GM23338 (cell line): ENCODE measurements around the gene TMEM43. TPM values are rescaled to one million over a fixed set of nuclear protein-coding genes. Genes with fewer than 3 reads are reported as not detected.

ENCODE experiments used
- ATAC-seq: fragments of 200-7000 bp; cut with Tn5 transposase; 3 replicates; pipeline ENCODE4 v1.9.1; 2020
- DNase-seq: peaks from one replicate; pipeline ENCODE4 v3.0.0-alpha.2; 2015; ENCODE audit warnings: low spot score
- H2AFZ ChIP-seq: fragments of 200-600 bp; sonication (generic); 2 replicates; pipeline ENCODE4 v1.8.0; 2016; ENCODE audit warnings: antibody characterized with exemption, mild to moderate bottlenecking, moderate library complexity
- H3F3A ChIP-seq: fragments of 200-600 bp; sonication (generic); replicated peaks from 2 replicates; pipeline ENCODE4 v1.8.0; 2017; ENCODE audit warnings: antibody characterized with exemption, mixed run types, low read depth
- H3K27ac ChIP-seq: fragments of 200-600 bp; sonication (generic); 2 replicates; pipeline ENCODE4 v1.6.1; 2016; ENCODE audit warnings: low read depth
- H3K27me3 ChIP-seq: fragments of 200-600 bp; sonication (generic); 2 replicates; pipeline ENCODE4 v1.8.0; 2016; ENCODE audit warnings: mild to moderate bottlenecking, mixed run types, moderate library complexity; ENCODE audit not compliant: insufficient read depth
- H3K36me3 ChIP-seq: fragments of 200-600 bp; sonication (generic); 2 replicates; pipeline ENCODE4 v1.8.0; 2016; ENCODE audit warnings: mild to moderate bottlenecking; ENCODE audit not compliant: insufficient read depth
- H3K4me1 ChIP-seq: fragments of 200-600 bp; sonication (generic); 2 replicates; pipeline ENCODE4 v1.8.0; 2016; ENCODE audit warnings: mild to moderate bottlenecking, moderate library complexity; ENCODE audit not compliant: insufficient read depth
- H3K4me2 ChIP-seq: fragments of 200-600 bp; sonication (generic); 2 replicates; pipeline ENCODE4 v1.7.1; 2017; ENCODE audit warnings: mixed run types
- H3K4me3 ChIP-seq: fragments of 200-600 bp; sonication (generic); 2 replicates; pipeline ENCODE4 v1.6.1; 2016; ENCODE audit warnings: mixed run types
- H3K79me2 ChIP-seq: fragments of 200-600 bp; sonication (generic); replicated peaks from 2 replicates; pipeline ENCODE4 v1.8.0; 2017; ENCODE audit warnings: mild to moderate bottlenecking; ENCODE audit not compliant: insufficient read depth
- H3K9me2 ChIP-seq: fragments of 200-600 bp; sonication (generic); 2 replicates; pipeline ENCODE4 v1.8.0; 2017; ENCODE audit not compliant: insufficient read depth
- H4K20me1 ChIP-seq: fragments of 200-600 bp; sonication (generic); replicated peaks from 2 replicates; pipeline ENCODE4 v1.8.0; 2017; ENCODE audit warnings: mild to moderate bottlenecking; ENCODE audit not compliant: insufficient read depth
- H3K27ac Mint-ChIP-seq: 2 replicates; pipeline ENCODE4 v1.8.0; 2020; ENCODE audit warnings: inconsistent platforms, mild to moderate bottlenecking, moderate library complexity, mixed read lengths
- H3K27me3 Mint-ChIP-seq: 3 replicates; pipeline ENCODE4 v1.8.0; 2022; ENCODE audit warnings: low read depth, mild to moderate bottlenecking, moderate library complexity, mixed read lengths, inconsistent platforms; ENCODE audit not compliant: insufficient read depth, poor library complexity
- H3K36me3 Mint-ChIP-seq: 3 replicates; pipeline ENCODE4 v1.8.0; 2021; ENCODE audit warnings: low read depth, mild to moderate bottlenecking, inconsistent platforms, moderate library complexity, mixed read lengths
- H3K4me1 Mint-ChIP-seq: 3 replicates; pipeline ENCODE4 v1.8.0; 2020; ENCODE audit warnings: mild to moderate bottlenecking, inconsistent platforms, mixed read lengths
- H3K4me3 Mint-ChIP-seq: 3 replicates; pipeline ENCODE4 v1.8.0; 2021; ENCODE audit warnings: moderate library complexity, mild to moderate bottlenecking, inconsistent platforms, mixed read lengths
- H3K9me3 Mint-ChIP-seq: 3 replicates; pipeline ENCODE4 v1.8.0; 2020; ENCODE audit warnings: moderate library complexity, mild to moderate bottlenecking, inconsistent platforms, mixed read lengths
- CREB1 ChIP-seq: fragments of 250-450 bp; sonication (Bioruptor Pico); IDR thresholded peaks from 2 replicates; pipeline ENCODE4 v1.5.0; 2020; ENCODE audit warnings: low read depth, mild to moderate bottlenecking, moderate library complexity
- CTCF ChIP-seq, 2 experiments: fragments of 200-600 bp in 1 of 2; sonication (generic) in 1 of 2; conservative IDR thresholded peaks; 2 replicates each; pipeline versions ENCODE4 v1.5.1 to v1.6.1; 2016 to 2017; ENCODE audit warnings: antibody characterized with exemption in 2 of 2, low read depth in 2 of 2, mild to moderate bottlenecking in 2 of 2, moderate library complexity in 1 of 2
- EZH2 ChIP-seq: fragments of 200-600 bp; sonication (generic); IDR thresholded peaks from one replicate; pipeline ENCODE4 v1.8.0; 2017; ENCODE audit warnings: antibody characterized with exemption, mild to moderate bottlenecking, low read depth; ENCODE audit not compliant: unreplicated experiment
- NANOG ChIP-seq: IDR thresholded peaks from 2 replicates; pipeline ENCODE4 v1.6.1; 2016; ENCODE audit warnings: antibody characterized with exemption, borderline replicate concordance
- POLR2AphosphoS5 ChIP-seq: IDR thresholded peaks from 2 replicates; pipeline ENCODE4 v1.6.1; 2016; ENCODE audit warnings: antibody characterized with exemption, low read depth
- REST ChIP-seq: IDR thresholded peaks from one replicate; pipeline ENCODE4 v1.6.1; 2018; ENCODE audit warnings: antibody characterized with exemption; ENCODE audit not compliant: unreplicated experiment
- STAT1 ChIP-seq: IDR thresholded peaks from one replicate; pipeline ENCODE4 v1.6.1; 2016; ENCODE audit warnings: antibody characterized with exemption; ENCODE audit not compliant: unreplicated experiment
- polyA plus RNA-seq: library from polyadenylated mRNA; unstranded; fragments of >200 nt; fragmentation: Nextera tagmentation; extraction: Ambion mirVana; gene quantifications from 2 replicates; pipeline ENCODE4 v1.2.1, GENCODE V29; 2016
- total RNA-seq: library from RNA; depleted of rRNA; stranded (reverse); fragments of >200 nt; shearing (Covaris generic); gene quantifications from 2 replicates; pipeline ENCODE4 v1.2.3, GENCODE V29; 2014

The TMEM43 gene
- total and polyA plus RNA-seq, 2 experiments from 2014 or later, result 15.9 to 34.7 TPM

GRCh38 chr3:14156843-14157561 is 32.1 kb downstream of the TMEM43 start:
- no peak overlapping the region for H3K4me2 ChIP-seq
- H4K20me1 ChIP-seq, result 0 out of 2 replicates have a peak, but pooled peaks cover 5% of the 10 kb centered on the region
- H3K4me1 ChIP-seq, result no peaks in the 10 kb centered on the region

More at GRCh38 chr3:14156843-14157561, 32.1 kb downstream of the TMEM43 start:
- no peaks in the 10 kb centered on the region for H3F3A ChIP-seq
- no peaks in the 10 kb centered on the region for H3K79me2 ChIP-seq
- H3K27me3 ChIP-seq, result no peaks in the 10 kb centered on the region
- Mint-ChIP-seq H3K9me3 (peaks cover 7% of the 10 kb centered on the region; the same call in 2 of the 3 replicates), H3K27me3 (peaks cover 2% of the 10 kb centered on the region), H3K4me1 (no peaks in the 10 kb centered on the region), H3K27ac (no peak overlapping the region), H3K36me3 (peaks cover 77% of the 10 kb centered on the region), H3K4me3 (no peak overlapping the region)
- no peak overlapping the region for H2AFZ ChIP-seq
- no peak for DNase-seq
- TF ChIP-seq STAT1 (no peak), REST (no peak), NANOG (no peak), POLR2AphosphoS5 (no peak), CTCF (conservative IDR thresholded peaks at IDR 0.05; ENCODE audit: low read depth in 2 of 2) (no peak), EZH2 (no peak), CREB1 (no peak)
- ATAC-seq, result no peak
- no peak overlapping the region for H3K4me3 ChIP-seq
- H3K27ac ChIP-seq, result no peak overlapping the region
- peaks cover 34% of the 10 kb centered on the region for H3K36me3 ChIP-seq
- no peaks in the 10 kb centered on the region for H3K9me2 ChIP-seq
